Measurements from ENCODE around the gene ZNF106.

DNA sequence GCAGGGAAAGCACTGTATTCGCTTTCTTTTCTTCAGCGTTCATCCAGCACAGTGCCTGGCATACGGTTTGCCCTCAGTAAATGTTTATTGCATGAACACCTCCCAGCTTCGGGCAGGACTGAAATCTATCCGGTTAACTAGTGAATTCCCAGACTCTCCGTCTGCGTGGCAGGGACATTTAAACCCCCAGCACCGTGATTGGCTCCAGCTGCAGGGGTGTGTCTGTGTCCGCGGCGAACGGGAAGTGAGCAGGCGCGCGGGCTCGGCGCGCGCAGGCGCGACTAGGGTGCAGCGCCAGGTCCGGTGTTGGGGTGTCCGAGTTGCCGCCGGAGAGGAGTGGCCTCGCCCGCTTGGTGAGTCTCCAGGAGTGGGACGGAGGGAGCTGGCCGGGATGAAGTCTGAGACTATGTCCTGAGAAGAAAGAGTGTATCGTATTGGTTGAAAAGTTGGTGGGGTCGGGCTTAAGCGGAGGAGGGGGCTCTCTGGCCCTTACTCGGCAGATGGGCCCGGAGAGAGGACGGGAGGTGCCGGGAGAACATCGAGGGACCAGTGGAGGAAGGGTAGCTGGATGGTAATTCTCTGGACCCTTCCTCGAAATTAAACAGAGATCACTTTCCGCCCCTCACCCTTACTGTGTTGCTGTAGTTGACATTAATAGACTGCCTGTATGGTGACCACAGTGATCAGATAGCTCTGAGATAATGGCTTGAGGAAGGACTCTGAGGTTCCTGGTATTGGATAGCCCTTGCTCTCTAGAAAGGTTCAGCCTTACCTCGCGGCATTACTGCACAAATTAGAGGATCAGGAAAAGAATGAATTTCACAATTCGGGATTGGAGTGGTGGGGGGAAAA lies 4.6 kb upstream of the ZNF106 start, which contains the start of gene SNAP23:
- peak in 1 of 2 donors; percentile 88 for TF ChIP-seq POLR2A (IDR thresholded peaks at IDR 0.05)
- no peak for TF ChIP-seq CTCF (IDR thresholded peaks at IDR 0.05)

Data from vagina (tissue), 2 donors.